GM12878 (cell line): Measurements from ENCODE around the gene DLEC1. TPM values are rescaled to one million over a fixed set of nuclear protein-coding genes. Genes with fewer than 3 reads are reported as not detected.

Source experiments
- ASH2L ChIP-seq: fragments of 300-600, 200-600 bp; sonication (generic); IDR thresholded peaks from 2 replicates; pipeline ENCODE4 v1.6.1; 2017; ENCODE audit warnings: low read depth, mild to moderate bottlenecking, borderline replicate concordance
- ATF7 ChIP-seq: fragments of 450-650 bp; IDR thresholded peaks from 2 replicates; pipeline ENCODE4 v1.6.1; 2016; ENCODE audit warnings: low read depth, mild to moderate bottlenecking
- CEBPB ChIP-seq, 2 experiments: fragments of 150-350 bp in 1 of 2; IDR thresholded peaks; 2 replicates each; pipeline ENCODE4 v1.6.1; 2012 to 2014; ENCODE audit warnings: low read depth in 2 of 2, low read length in 2 of 2, borderline replicate concordance in 1 of 2, inconsistent platforms in 1 of 2
- ESRRA ChIP-seq: IDR thresholded peaks from 2 replicates; pipeline ENCODE4 v1.6.1; 2012; ENCODE audit warnings: mild to moderate bottlenecking, low read length, improper control_type of control experiment
- ETV6 ChIP-seq, 2 experiments: fragments of 450-650 bp in 1 of 2; IDR thresholded peaks in 1 of 2; conservative IDR thresholded peaks in 1 of 2; 2 replicates each; pipeline ENCODE4 v1.6.1; 2014; ENCODE audit warnings: antibody characterized with exemption in 1 of 2, borderline replicate concordance in 1 of 2, low read depth in 1 of 2, mild to moderate bottlenecking in 1 of 2, moderate library complexity in 1 of 2
- FOXM1 ChIP-seq: IDR thresholded peaks from 2 replicates; pipeline ENCODE4 v1.6.1; 2012; ENCODE audit warnings: low read depth, mild to moderate bottlenecking, inconsistent platforms, low read length, moderate library complexity
- HCFC1 ChIP-seq: fragments of 150-350 bp; IDR thresholded peaks from 2 replicates; pipeline ENCODE4 v1.6.1; 2014; ENCODE audit warnings: low read length
- HDAC2 ChIP-seq: fragments of 200-600 bp; sonication (generic); IDR thresholded peaks from 2 replicates; pipeline ENCODE4 v1.6.1; 2017
- IKZF2 ChIP-seq, 2 experiments: fragments of 450-650 bp; IDR thresholded peaks; 2 replicates each; pipeline ENCODE4 v1.6.1; 2017; ENCODE audit warnings: mild to moderate bottlenecking in 2 of 2, moderate library complexity in 2 of 2
- LARP7 ChIP-seq: fragments of 450-650 bp; IDR thresholded peaks from 2 replicates; pipeline ENCODE4 v1.6.1; 2017; ENCODE audit warnings: mild to moderate bottlenecking
- MEF2B ChIP-seq: fragments of 450-650 bp; IDR thresholded peaks from 2 replicates; pipeline ENCODE4 v1.6.1; 2018; ENCODE audit warnings: mild to moderate bottlenecking, moderate library complexity; ENCODE audit not compliant: partially characterized antibody, poor library complexity, severe bottlenecking
- MTA2 ChIP-seq: fragments of 450-650 bp; IDR thresholded peaks from 2 replicates; pipeline ENCODE4 v1.6.1; 2016; ENCODE audit warnings: low read depth, mild to moderate bottlenecking, moderate library complexity
- MTA3 ChIP-seq: IDR thresholded peaks from 2 replicates; pipeline ENCODE4 v1.6.1; 2012; ENCODE audit warnings: low read length, inconsistent platforms, borderline replicate concordance
- MYB ChIP-seq: fragments of 150-350 bp; IDR thresholded peaks from 2 replicates; pipeline ENCODE4 v1.6.1; 2014; ENCODE audit warnings: mild to moderate bottlenecking, low read depth, low read length, borderline replicate concordance
- NR2C1 ChIP-seq: fragments of 450-650 bp; IDR thresholded peaks from 2 replicates; pipeline ENCODE4 v1.6.1; 2017; ENCODE audit warnings: antibody characterized with exemption, mild to moderate bottlenecking, moderate library complexity
- NR2F1 ChIP-seq: fragments of 450-650 bp; conservative IDR thresholded peaks from 2 replicates; pipeline ENCODE4 v1.6.1; 2017; ENCODE audit warnings: mild to moderate bottlenecking
- PKNOX1 ChIP-seq: fragments of 450-650 bp; IDR thresholded peaks from 2 replicates; pipeline ENCODE4 v1.6.1; 2016; ENCODE audit warnings: mild to moderate bottlenecking
- POLR2AphosphoS5 ChIP-seq: IDR thresholded peaks from 2 replicates; pipeline ENCODE4 v1.6.1; 2011; ENCODE audit warnings: mild to moderate bottlenecking, low read length, inconsistent platforms
- SMC3 ChIP-seq: IDR thresholded peaks from 2 replicates; pipeline ENCODE4 v1.6.1; 2011; ENCODE audit warnings: low read length, improper control_type of control experiment, borderline replicate concordance
- SUPT20H ChIP-seq: IDR thresholded peaks from 2 replicates; pipeline ENCODE4 v1.6.1; 2011; ENCODE audit warnings: low read depth, mild to moderate bottlenecking, low read length, moderate library complexity, borderline replicate concordance; ENCODE audit not compliant: control insufficient read depth
- TCF7 ChIP-seq: IDR thresholded peaks from 2 replicates; pipeline ENCODE4 v1.6.1; 2014; ENCODE audit warnings: antibody characterized with exemption, borderline replicate concordance
- WRNIP1 ChIP-seq: IDR thresholded peaks from 2 replicates; pipeline ENCODE4 v1.6.1; 2011; ENCODE audit warnings: low read depth, low read length, improper control_type of control experiment, borderline replicate concordance
- ZNF24 ChIP-seq: fragments of 450-650 bp; IDR thresholded peaks from 2 replicates; pipeline ENCODE4 v1.6.1; 2017; ENCODE audit warnings: antibody characterized with exemption, mild to moderate bottlenecking
- ZNF384 ChIP-seq: IDR thresholded peaks from 2 replicates; pipeline ENCODE4 v1.6.1; 2012; ENCODE audit warnings: low read depth, mild to moderate bottlenecking, low read length, improper control_type of control experiment, borderline replicate concordance
- polyA plus RNA-seq, 11 experiments: library from polyadenylated mRNA; depleted of rRNA in 4 of 11; unstranded in 6 of 11; stranded (reverse) in 5 of 11; fragments of >200 nt; fragmentation: Nextera tagmentation in 4 of 11; fragmentation: Illumina TruSeq in 1 of 11; extraction: Ambion mirVana in 4 of 11; extraction: Trizol in 1 of 11; gene quantifications; 1 replicate in 1 of 11; 2 replicates in 10 of 11; pipeline versions ENCODE4 v1.2.1 to v1.2.3, GENCODE V29; 2011 to 2016; ENCODE audit warnings: inconsistent platforms in 2 of 11, missing spikeins in 2 of 11, low read depth in 1 of 11
- total RNA-seq, 4 experiments: library from RNA; depleted of rRNA in 3 of 4; stranded (reverse); fragments of >200 nt in 3 of 4; fragmentation: Illumina TruSeq in 1 of 4; extraction: Trizol in 1 of 4; gene quantifications; 2 replicates each; pipeline versions ENCODE4 v1.2.1 to v1.2.3, GENCODE V29; 2013 to 2021
- TF ChIP-seq, protein P1 (sequence below): fragments of 450-650 bp; IDR thresholded peaks from 2 replicates; pipeline ENCODE4 v1.6.1; 2018; ENCODE audit warnings: borderline replicate concordance, mild to moderate bottlenecking; ENCODE audit not compliant: partially characterized antibody
- TF ChIP-seq, protein P2 (sequence below): IDR thresholded peaks from 2 replicates; pipeline ENCODE4 v1.6.1; 2012; ENCODE audit warnings: low read depth, low read length, improper control_type of control experiment

Gene DLEC1
- total and polyA plus RNA-seq, 10 of the 15 experiments (the other 5 are each of a cell fraction or from before 2014, with no cell fraction given): 0.03 to 0.29 (median 0.07) TPM; not detected in 3

DNA sequence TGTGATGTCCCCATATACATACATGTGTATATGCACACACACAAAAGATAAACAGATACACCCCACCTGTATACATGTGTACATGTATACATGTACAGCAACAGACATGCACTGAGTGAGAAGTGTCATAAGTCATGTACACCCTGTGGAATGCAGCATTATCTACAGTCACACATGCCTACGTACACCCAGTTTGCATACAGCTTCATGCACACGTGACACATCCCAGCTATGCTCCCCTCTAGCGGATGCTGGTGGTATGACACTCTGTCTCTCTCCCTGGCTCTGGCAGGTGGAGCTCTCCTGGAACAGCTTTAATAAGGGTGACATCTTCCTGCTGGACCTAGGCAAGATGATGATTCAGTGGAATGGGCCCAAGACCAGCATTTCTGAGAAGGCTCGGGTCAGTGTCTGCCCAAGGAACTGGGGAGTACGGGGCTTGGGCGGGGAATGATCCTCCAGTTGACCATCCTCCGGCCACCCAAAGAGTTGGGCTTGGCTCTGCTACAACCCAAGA lies 42.2 kb upstream of the DLEC1 start (continued):
- TF ChIP-seq MTA3: no peak
- no peak for TF ChIP-seq POLR2AphosphoS5
- TF ChIP-seq, protein P1, sequence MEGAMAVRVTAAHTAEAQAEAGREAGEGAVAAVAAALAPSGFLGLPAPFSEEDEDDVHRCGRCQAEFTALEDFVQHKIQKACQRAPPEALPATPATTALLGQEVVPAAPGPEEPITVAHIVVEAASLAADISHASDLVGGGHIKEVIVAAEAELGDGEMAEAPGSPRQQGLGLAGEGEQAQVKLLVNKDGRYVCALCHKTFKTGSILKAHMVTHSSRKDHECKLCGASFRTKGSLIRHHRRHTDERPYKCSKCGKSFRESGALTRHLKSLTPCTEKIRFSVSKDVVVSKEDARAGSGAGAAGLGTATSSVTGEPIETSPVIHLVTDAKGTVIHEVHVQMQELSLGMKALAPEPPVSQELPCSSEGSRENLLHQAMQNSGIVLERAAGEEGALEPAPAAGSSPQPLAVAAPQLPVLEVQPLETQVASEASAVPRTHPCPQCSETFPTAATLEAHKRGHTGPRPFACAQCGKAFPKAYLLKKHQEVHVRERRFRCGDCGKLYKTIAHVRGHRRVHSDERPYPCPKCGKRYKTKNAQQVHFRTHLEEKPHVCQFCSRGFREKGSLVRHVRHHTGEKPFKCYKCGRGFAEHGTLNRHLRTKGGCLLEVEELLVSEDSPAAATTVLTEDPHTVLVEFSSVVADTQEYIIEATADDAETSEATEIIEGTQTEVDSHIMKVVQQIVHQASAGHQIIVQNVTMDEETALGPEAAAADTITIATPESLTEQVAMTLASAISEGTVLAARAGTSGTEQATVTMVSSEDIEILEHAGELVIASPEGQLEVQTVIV: no peak
- TF ChIP-seq ZNF384: no peak
- TF ChIP-seq NR2F1: no peak
- TF ChIP-seq ASH2L: no peak
- peak; percentile 56 for TF ChIP-seq ATF7
- no peak for TF ChIP-seq SUPT20H
- TF ChIP-seq CEBPB (IDR thresholded peaks at IDR 0.05; ENCODE audit: borderline replicate concordance in 1 of 2, low read depth in 2 of 2, low read length in 2 of 2): no peak
- no peak for TF ChIP-seq LARP7
- peak; percentile 62 for TF ChIP-seq PKNOX1
- TF ChIP-seq, protein P2, sequence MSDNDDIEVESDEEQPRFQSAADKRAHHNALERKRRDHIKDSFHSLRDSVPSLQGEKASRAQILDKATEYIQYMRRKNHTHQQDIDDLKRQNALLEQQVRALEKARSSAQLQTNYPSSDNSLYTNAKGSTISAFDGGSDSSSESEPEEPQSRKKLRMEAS: peak; percentile 91
- no peak for TF ChIP-seq FOXM1
- 0 out of 2 replicates have a peak, but pooled peaks have one; percentile 64 for TF ChIP-seq WRNIP1
- no peak for TF ChIP-seq HCFC1
- no peak for TF ChIP-seq ZNF24
- no peak for TF ChIP-seq NR2C1
- no peak for TF ChIP-seq ESRRA
- no peak for TF ChIP-seq MYB
- no peak for TF ChIP-seq HDAC2
- TF ChIP-seq IKZF2 (IDR thresholded peaks at IDR 0.05): peak in 1 of 2 experiments; percentile 49; a peak in 1 of 4 replicates
- no peak for TF ChIP-seq ETV6 (conservative IDR thresholded peaks at IDR 0.05 in 1 of 2, IDR thresholded peaks at IDR 0.05 in 1 of 2; ENCODE audit: borderline replicate concordance in 1 of 2, low read depth in 1 of 2)
- TF ChIP-seq SMC3: peak; percentile 51
- TF ChIP-seq MTA2: no peak
- no peak for TF ChIP-seq TCF7
- TF ChIP-seq MEF2B: no peak
